A673 (cell line): Measurements from ENCODE around the gene TENM4.

ENCODE experiments used
- EZH2 ChIP-seq: fragments of 200-600 bp; sonication (generic); IDR thresholded peaks from 2 replicates; pipeline ENCODE4 v1.6.1; 2017; ENCODE audit warnings: borderline replicate concordance, low read depth, mild to moderate bottlenecking, mixed read lengths, antibody characterized with exemption, low read length; ENCODE audit not compliant: poor library complexity, severe bottlenecking
- TF ChIP-seq, protein P1 (sequence below): fragments of 300-800, 200-600 bp; sonication (generic); conservative IDR thresholded peaks from 2 replicates; pipeline ENCODE4 v1.5.1; 2017; ENCODE audit warnings: low read depth, mild to moderate bottlenecking, antibody characterized with exemption, low read length, moderate library complexity, mixed read lengths

DNA sequence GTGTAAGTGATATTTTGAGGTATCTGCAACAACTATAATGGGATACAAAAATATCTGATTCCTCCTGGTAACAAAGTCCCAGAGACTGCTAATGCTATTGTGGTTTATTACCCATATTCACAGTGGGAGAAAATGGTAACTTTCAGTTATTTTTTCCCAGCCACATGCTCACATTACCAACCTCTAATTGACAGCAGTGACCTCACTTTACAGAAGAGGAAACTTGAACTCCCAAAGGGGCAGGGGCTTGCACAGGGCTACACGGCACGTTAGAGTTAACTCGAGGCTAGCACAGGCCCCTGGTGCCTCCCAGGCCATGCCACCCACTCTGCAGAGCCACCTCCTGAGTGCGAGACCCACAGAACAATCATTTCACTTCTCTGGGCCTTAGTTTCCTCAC, 132.4 kb downstream of the TENM4 start:
- TF ChIP-seq, protein P1, sequence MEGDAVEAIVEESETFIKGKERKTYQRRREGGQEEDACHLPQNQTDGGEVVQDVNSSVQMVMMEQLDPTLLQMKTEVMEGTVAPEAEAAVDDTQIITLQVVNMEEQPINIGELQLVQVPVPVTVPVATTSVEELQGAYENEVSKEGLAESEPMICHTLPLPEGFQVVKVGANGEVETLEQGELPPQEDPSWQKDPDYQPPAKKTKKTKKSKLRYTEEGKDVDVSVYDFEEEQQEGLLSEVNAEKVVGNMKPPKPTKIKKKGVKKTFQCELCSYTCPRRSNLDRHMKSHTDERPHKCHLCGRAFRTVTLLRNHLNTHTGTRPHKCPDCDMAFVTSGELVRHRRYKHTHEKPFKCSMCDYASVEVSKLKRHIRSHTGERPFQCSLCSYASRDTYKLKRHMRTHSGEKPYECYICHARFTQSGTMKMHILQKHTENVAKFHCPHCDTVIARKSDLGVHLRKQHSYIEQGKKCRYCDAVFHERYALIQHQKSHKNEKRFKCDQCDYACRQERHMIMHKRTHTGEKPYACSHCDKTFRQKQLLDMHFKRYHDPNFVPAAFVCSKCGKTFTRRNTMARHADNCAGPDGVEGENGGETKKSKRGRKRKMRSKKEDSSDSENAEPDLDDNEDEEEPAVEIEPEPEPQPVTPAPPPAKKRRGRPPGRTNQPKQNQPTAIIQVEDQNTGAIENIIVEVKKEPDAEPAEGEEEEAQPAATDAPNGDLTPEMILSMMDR = no peak
- no peak for TF ChIP-seq EZH2
